ENCODE data around the gene IRAK4.
A peak's percentile ranks its signal among the peaks of the same experiment; 100 is the strongest.
"Not testable (repeated sequence)": the region's sequence is repeated elsewhere in the genome, so short reads cannot be mapped to it uniquely, and the experiment has no call there.

IRAK4 gene

DNA sequence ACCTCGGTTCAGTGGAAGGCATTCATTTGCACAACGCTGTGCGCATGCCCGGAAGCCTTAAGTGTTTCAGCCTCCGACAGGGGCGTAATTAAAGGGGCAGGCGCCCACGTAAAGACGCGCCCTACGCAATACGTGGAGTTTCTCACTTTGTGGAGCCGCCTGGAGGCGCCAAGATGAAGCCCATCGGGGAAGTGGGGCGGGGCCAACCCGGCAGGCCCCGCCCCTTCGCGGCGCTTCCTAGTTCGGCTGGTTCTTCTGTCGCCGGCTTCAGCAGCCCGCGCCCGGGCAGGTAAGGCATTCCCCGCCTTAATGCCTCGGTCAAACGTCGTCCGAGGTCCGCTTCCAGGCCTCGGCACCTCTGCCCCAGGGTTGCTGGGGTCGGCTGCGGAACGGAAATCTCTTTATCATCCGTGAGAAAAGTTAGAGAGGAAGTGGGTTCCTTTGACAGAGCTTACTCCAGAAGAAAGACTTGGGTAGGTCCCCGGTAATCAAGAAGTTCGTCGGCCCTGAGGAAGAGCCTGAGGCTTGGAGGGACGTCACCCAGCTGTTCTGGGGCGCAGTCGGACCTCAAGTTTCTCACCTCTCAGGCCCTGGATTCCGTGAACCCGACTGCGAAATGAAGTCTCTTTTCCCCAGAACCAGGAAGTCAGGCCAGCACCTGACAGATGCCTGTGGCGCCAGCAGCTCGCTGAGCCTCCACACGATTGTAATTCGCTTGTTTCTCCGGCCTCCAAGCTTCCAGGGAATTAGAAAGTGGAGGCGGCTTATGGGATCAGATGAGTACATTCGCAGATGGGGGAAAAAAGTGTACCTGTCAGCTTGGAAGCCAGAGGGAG lies at the start of gene IRAK4, which contains the start of gene PUS7L:
Gene IRAK4, plus strand, starts transcription at position 224 of the 836 bp plus-strand sequence. CDS start 9,161 bp downstream, outside the sequence.
Gene PUS7L, minus strand, starts transcription at position 63 of the 836 bp plus-strand sequence. CDS start 3,545 bp downstream, outside the sequence.
- DNase-seq (ENCODE audit: low read depth), result peak; percentile 98

DNA sequence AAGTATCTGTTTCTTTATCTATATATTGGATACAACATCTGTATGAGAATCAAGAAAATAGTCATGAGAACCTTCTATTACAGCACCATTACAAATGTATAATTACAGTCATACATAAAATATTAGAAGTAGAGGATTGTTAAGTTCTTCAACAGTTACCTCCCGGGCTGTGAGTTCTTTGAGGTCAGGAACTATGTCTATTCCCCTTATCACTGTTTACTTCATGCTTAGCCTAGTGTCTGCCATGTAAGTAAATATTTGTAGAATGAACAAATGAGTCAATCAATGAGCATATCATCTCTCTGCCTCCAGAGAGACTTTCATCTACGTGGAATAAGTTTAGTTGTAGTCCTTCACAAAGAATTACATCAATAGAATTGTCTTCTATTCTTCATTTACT lies 47.4 kb upstream of the IRAK4 start:
- no peak for DNase-seq (ENCODE audit: low read depth)

DNA sequence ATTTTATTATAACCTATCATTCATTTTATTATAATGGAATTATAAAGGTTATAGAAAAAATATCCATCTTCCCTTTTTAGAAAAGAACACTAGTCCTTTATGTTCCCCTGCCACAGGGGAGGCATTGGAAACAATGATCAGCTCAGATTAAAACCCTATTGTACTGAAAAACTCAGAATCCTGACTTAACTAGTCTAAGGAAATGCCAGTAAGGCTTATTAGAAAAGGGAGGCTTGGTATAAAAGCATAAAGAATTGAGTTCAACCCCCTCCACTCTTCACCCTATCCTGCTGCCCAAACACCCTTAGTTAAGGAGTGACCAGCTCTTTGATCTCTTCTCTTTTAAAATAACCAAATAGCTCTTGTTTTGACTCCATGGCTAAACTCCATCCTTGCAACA lies 36.1 kb upstream of the IRAK4 start:
- DNase-seq (ENCODE audit: low read depth), result no peak

DNA sequence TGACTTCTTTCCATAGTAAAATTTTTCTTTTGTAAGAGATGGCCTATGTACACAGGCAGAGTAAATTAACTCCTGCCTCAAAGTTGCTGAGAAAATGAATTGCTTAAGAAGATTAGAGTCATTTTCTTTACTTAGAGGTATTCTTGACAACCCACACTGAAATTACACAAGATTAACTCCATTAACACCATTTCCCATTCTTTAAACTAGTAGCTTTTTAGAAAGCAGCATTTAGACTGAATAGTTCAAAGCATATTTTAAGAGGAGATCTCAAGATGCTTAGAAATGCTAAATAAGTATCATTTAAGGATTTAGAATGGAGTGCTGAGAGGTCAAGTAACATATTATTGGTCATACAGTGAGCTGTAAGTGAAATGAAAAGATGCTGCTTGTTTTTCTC lies 35.6 kb upstream of the IRAK4 start:
- DNase-seq (ENCODE audit: low read depth), result no peak

DNA sequence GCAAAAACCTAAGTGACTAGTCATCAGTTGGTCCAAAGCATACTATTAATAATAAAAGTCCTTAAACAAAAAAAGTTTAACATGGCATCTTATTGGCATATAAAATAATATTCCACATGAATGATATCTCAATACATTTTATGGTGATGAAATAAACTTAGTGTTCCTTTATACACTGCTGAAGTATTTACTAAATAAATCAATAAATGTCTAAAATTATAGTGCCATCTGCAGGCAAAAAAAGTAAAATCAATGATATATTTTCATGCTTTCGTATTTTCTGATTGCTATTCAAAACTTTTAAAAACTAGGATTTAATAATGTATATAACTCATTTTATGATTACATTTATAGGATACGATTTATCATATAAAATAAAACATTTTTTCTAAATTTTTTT lies 30.6 kb upstream of the IRAK4 start:
- DNase-seq (ENCODE audit: low read depth), result peak; percentile 32

DNA sequence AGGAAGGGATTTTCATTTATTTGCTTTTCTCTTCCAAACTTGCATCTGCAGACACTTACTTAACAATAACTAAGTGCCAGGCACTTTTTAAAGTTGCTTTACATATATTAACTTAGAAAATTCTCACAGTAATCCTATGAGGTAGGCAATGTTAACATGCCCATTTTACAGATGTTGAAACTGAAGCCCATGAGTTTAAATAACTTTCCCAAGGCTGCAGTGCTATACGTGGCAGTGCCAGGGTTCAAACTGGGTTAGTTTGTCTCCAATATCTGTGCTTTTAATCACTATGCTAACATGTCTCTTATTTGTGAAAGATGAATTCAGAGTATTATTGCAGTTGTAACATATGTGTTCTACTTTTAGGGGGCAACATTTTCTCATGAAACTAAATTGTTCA lies 30.1 kb upstream of the IRAK4 start:
- no peak for DNase-seq (ENCODE audit: low read depth)

GRCh38 chr12:43730283-43730682 lies 28.5 kb upstream of the IRAK4 start:
- DNase-seq (ENCODE audit: low read depth), result no peak

- no peak for DNase-seq (ENCODE audit: low read depth)
Observed at GRCh38 chr12:43733687-43734086, 25.1 kb upstream of the IRAK4 start.

DNA sequence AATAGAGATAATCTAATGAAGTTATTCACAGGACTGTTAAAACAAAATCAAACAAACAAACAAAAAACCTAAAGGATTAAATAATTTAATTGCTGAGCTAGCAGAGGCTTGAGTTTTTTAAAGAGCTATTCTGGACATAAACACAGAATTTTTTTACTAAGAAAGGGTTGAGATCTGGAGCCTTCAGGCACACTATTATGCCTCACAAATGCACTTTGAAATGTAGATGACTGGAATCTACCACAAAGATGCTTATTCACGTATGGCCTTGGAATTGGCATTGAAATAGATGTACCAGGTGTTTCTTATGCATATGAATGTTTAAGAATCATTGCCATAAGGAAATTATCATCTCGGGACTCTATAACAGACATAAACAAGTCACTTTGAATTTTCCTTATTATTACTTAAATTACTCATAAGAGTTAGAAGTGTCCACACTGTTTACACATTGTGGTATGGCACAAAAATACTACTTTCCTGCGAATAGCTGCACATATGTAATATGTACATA lies 21.8 kb upstream of the IRAK4 start:
- peak; percentile 34 for DNase-seq (ENCODE audit: low read depth)

DNA sequence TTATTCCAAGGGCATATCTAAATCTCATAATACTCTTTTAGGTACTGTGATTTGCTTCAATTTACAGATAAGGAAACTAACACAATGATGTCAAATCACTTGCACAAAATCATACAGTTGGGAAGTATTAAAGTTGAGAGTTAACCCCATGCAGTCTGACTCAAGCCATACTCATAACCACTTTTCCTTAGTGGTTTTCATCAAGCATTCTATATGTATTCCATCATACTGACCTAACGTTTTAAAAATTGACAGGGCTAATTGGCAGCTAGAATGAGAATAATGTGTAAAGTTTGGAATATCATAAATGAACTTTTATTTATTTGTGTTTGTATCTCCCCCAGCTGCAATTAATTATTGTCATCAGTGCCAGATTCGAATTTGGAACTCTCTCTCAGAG lies 21.1 kb upstream of the IRAK4 start:
- DNase-seq (ENCODE audit: low read depth), result peak; percentile 92

DNA sequence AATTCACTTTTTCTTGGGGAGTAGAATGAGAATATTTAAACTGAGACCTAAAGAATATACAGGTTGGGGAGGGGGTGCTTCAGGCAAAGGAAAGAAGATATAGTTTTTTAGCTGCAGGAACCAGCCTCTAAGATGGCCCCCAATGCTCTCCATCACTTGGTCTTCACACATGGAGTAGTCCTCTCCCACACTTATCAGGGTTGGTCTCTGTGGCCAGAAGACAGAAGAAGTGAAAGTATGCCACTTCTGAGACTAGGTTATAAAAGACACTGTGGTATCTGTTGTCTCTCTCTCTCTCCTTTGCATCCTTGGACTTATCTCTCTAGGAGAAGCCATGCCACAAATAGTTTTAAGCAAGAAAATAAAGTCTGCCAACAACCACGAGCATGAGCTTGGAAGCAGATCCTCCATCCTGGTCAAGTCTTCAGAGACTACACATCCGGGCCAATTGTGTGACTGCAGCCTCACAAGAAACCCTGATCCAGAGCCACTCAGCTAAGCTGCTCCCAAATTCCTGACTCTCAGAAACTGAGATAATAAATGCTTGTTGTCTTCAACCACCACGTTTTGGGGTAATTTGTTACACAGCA lies 18.1 kb upstream of the IRAK4 start:
- DNase-seq (ENCODE audit: low read depth), result no peak

DNA sequence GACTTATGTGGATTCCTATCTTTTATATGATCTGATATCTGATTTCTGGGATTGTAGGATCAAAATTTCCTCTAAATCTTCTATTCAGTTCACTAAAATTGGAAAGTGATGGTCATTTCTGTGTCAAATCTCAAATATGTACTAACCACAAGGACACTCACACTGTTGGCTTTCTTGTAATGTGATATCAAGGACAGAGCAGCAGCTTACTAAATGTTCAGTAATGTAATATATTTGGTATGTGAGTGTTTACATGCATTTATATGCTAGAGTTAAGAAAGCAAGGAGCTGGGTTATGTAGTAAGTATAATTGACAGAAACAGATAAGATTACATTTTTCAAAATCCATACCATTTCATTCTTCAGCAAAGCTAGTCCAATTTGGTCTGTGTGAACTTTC lies 16.6 kb upstream of the IRAK4 start:
- peak; percentile 94 for DNase-seq (ENCODE audit: low read depth)

DNA sequence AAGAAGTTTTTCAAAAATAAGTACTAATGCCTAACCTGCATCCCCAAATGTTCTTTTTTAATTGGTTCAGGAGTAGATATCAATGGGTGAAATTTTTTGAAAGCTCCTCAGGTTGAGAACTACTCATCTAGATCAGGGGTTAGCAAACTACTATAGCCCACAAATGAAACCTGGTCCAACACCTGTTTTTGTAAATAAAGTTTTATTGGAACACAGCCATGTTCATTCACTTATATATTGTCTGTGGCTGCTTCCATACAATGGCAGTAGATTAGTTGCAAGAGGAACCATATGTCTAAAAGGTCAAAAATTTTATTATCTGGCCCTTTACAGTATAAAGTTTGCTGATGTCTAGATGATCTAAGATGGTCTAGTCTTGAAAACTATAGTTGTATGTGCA lies 13.9 kb upstream of the IRAK4 start:
- no peak for DNase-seq (ENCODE audit: low read depth)

- no peak for DNase-seq (ENCODE audit: low read depth)
Observed at GRCh38 chr12:43749016-43749415, 9.7 kb upstream of the IRAK4 start.

DNA sequence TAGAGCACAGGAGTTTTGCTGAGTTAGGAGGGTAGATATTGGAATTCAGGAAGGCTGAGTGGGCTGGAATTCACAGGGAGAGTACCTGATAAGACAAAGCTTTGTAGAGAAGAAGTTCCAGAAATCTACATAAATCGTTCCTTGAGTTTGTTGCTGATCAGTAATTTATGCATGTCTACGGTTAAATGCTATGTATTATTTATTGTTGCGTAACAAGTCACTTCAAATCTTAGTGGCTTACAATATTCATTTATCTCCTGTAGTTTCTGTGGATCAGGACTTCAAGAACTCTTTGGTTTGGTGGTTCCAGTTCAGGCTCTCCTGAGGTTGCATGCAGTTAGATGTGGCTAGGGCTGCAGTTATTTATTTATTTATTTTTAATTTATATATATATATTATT lies 7.9 kb upstream of the IRAK4 start:
- no peak for DNase-seq (ENCODE audit: low read depth)

DNA sequence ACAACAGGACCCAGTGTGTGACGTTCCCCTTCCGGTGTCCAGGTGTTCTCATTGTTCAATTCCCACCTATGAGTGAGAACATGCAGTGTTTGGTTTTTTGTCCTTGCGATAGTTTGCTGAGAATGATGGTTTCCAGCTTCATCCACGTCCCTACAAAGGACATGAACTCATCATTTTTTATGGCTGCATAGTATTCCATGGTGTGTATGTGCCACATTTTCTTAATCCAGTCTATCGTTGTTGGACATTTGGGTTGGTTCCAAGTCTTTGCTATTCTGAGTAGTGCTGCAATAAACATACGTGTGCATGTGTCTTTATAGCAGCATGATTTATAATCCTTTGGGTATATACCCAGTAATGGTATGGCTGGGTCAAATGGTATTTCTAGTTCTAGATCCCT lies 7.4 kb upstream of the IRAK4 start:
- DNase-seq (ENCODE audit: low read depth), result not testable (repeated sequence)

GRCh38 chr12:43754015-43754414 lies 4.7 kb upstream of the IRAK4 start:
- DNase-seq (ENCODE audit: low read depth), result no peak

- DNase-seq (ENCODE audit: low read depth), result peak; percentile 59
Observed at GRCh38 chr12:43758247-43758727, 464 bp upstream of the IRAK4 start.

GRCh38 chr12:43760396-43760795 lies 1.6 kb downstream of the IRAK4 start:
- DNase-seq (ENCODE audit: low read depth), result no peak

DNA sequence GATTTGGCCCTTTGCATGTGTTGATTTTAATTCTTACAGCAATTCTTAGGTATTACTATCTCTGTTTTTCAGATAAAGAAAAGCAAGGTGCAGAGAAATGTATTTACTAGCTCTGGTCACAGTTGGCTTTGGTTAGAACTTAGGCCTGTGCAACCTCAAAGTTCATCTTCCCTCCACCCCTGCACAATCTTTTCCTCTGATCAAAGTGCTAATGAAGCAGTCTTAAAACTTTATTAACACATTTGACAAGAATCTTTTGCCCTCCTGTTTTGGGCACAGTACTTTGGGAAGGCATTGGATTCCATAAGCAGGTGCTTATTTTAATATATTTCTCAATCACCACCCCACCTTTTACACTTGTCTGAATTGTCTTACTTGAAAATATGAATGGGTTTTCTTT lies 2.7 kb downstream of the IRAK4 start:
- DNase-seq (ENCODE audit: low read depth), result no peak

- no peak for DNase-seq (ENCODE audit: low read depth)
Observed at GRCh38 chr12:43762596-43762995, 3.8 kb downstream of the IRAK4 start.

DNA sequence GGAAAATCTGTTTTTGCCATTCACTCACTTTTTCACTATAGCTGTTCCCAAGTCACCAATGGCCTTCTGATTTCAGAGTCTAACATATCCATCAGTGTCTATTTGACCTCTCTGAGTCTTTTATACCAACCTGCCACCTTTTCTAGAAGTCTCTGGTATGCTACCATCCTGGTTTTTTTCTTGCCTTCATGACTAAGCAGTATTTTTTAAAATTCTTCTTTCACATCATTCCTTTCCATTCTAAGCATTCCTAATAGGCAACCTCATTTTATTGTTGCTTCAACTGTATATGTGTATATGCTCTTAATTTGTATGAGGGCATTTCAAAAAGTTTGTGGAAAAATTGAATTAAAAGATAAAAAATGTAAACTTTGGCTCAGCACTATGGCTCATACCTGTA lies 5.0 kb downstream of the IRAK4 start:
- DNase-seq (ENCODE audit: low read depth), result no peak

- DNase-seq (ENCODE audit: low read depth), result no peak
Observed at GRCh38 chr12:43764528-43764927, 5.8 kb downstream of the IRAK4 start.
